Measurements from ENCODE around the gene KCNK16.

DNA sequence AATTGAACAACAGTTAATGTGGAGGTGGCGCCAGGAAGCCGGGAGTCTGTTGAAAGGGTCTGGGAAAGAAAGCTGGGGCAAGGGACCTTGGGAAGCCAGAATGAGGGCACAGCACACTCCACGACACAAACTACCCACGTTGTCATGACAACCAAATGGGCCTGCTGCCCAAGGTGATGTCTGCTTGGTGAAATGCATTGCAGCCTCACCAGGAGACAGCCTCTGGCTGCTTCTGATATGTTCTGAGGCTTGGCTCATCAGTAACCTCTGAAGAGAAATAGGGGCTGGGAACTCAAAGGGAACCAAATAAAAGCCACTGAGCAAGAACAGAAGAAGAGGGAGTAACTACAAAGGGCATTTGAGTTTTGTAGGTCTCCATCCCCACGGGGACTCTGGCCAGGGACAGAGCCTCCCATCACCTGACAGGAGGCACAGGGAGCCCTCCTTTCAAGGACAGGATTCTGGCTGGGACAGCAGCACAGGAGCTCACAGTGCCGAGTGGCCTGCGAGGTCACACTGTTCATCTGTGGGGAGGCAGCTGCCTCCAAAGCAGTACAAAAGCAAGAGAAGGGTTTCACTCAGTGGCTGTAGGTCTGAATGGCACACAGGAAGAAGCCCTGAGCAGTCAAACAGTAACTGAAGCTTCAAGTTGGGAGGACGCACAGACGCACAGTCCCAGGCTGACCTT is 44.6 kb upstream of the KCNK16 start:
- TF ChIP-seq POLR2AphosphoS5 (IDR thresholded peaks at IDR 0.05): no peak
- TF ChIP-seq, protein P1, sequence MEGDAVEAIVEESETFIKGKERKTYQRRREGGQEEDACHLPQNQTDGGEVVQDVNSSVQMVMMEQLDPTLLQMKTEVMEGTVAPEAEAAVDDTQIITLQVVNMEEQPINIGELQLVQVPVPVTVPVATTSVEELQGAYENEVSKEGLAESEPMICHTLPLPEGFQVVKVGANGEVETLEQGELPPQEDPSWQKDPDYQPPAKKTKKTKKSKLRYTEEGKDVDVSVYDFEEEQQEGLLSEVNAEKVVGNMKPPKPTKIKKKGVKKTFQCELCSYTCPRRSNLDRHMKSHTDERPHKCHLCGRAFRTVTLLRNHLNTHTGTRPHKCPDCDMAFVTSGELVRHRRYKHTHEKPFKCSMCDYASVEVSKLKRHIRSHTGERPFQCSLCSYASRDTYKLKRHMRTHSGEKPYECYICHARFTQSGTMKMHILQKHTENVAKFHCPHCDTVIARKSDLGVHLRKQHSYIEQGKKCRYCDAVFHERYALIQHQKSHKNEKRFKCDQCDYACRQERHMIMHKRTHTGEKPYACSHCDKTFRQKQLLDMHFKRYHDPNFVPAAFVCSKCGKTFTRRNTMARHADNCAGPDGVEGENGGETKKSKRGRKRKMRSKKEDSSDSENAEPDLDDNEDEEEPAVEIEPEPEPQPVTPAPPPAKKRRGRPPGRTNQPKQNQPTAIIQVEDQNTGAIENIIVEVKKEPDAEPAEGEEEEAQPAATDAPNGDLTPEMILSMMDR (IDR thresholded peaks at IDR 0.05): no peak

Data from breast epithelium (tissue), 3 donors.